Thoracic aorta (tissue), 2 donors: Measurements from ENCODE around the gene NR1H4. TPM values are rescaled to one million over a fixed set of nuclear protein-coding genes. Genes with fewer than 3 reads are reported as not detected.

Source experiments
- ATAC-seq: fragments of 150-250 bp; one replicate; pipeline ENCODE4 v1.8.0; 2017; ENCODE audit warnings: low read depth; ENCODE audit not compliant: insufficient number of reproducible peaks, low FRiP score
- DNase-seq: peaks from one replicate; pipeline ENCODE4 v3.0.0-alpha.2; 2020; ENCODE audit warnings: low spot score
- H3K27ac ChIP-seq, 2 donors: fragments of 200-600 bp; sonication (generic); 1 replicate in 1 of 2; 2 replicates in 1 of 2; pipeline ENCODE4 v1.5.1; 2016; ENCODE audit warnings: mild to moderate bottlenecking in 2 of 2, moderate library complexity in 2 of 2
- H3K27me3 ChIP-seq: fragments of 200-600 bp; sonication (generic); replicated peaks from 2 replicates; pipeline ENCODE4 v1.6.0; 2016; ENCODE audit warnings: mild to moderate bottlenecking; ENCODE audit not compliant: insufficient read depth
- H3K36me3 ChIP-seq: fragments of 200-600 bp; sonication (generic); one replicate; pipeline ENCODE4 v1.5.1; 2016
- H3K4me1 ChIP-seq, 2 donors: fragments of 200-600 bp; sonication (generic); 1 replicate in 1 of 2; 2 replicates in 1 of 2; pipeline versions ENCODE4 v1.5.1 to v1.6.0; 2016; ENCODE audit warnings: low read depth in 2 of 2, mild to moderate bottlenecking in 1 of 2; ENCODE audit not compliant: control insufficient read depth in 1 of 2
- H3K4me3 ChIP-seq: fragments of 200-600 bp; sonication (generic); 2 replicates; pipeline ENCODE4 v1.5.1; 2016; ENCODE audit warnings: mild to moderate bottlenecking
- H3K9me3 ChIP-seq: fragments of 200-600 bp; sonication (generic); 2 replicates; pipeline ENCODE4 v1.5.1; 2016
- total RNA-seq, 2 donors: library from RNA; depleted of rRNA; stranded (reverse); fragments of >200 nt; gene quantifications; one replicate each; pipeline versions ENCODE4 v1.1.0 to v1.2.3, GENCODE V29; 2016
- TF ChIP-seq, protein P1 (sequence below): fragments of 200-600 bp; sonication (generic); IDR thresholded peaks from one replicate; pipeline ENCODE4 v1.5.1; 2019; ENCODE audit warnings: antibody characterized with exemption

The NR1H4 gene
- total RNA-seq, 2 donors from 2014 or later, result 1.9 TPM; not detected in 1

DNA sequence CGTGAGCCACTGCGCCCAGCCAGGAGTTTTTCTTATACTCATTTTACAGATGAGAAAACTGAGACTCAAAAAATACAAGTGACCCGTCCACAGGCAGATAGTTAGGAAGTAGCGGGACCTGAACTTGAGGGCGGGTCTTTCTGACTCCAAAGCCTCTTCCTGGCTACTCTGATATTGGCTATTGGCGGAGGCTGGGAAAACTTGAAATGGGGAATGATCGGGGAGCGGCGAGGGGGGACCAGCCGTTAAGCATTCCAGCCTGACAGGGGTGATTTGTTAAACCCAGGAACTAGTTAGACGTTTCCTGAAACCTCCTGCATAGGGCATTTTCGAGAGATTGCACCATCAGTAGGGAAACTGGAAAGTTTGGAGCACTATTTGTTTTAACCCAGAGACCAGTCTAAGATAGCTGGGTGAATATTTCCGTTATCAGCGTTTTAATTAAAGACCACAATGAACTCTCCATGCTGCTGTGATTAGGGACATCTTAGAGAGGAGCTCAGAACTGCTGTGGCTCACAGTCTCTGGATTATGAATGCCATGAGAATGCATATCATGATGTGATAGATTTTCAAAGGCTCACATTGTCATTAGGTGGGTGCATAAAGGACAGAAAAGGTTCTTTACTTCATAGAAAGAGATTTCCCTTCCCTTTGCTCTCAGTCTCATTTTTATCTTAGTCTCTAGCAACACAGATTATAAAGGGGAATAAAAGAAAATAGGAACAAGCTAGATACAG lies 2.5 kb downstream of the NR1H4 start:
- no peaks in the 10 kb centered on the region for H3K9me3 ChIP-seq
- H3K36me3 ChIP-seq, result no peaks in the 10 kb centered on the region
- H3K4me1 ChIP-seq, result no peaks in the 10 kb centered on the region
- no peaks in the 10 kb centered on the region for H3K27me3 ChIP-seq
- TF ChIP-seq, protein P1, sequence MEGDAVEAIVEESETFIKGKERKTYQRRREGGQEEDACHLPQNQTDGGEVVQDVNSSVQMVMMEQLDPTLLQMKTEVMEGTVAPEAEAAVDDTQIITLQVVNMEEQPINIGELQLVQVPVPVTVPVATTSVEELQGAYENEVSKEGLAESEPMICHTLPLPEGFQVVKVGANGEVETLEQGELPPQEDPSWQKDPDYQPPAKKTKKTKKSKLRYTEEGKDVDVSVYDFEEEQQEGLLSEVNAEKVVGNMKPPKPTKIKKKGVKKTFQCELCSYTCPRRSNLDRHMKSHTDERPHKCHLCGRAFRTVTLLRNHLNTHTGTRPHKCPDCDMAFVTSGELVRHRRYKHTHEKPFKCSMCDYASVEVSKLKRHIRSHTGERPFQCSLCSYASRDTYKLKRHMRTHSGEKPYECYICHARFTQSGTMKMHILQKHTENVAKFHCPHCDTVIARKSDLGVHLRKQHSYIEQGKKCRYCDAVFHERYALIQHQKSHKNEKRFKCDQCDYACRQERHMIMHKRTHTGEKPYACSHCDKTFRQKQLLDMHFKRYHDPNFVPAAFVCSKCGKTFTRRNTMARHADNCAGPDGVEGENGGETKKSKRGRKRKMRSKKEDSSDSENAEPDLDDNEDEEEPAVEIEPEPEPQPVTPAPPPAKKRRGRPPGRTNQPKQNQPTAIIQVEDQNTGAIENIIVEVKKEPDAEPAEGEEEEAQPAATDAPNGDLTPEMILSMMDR, result no peak
- ATAC-seq (no peak), DNase-seq (no peak)
- no peak overlapping the region for H3K27ac ChIP-seq
- H3K4me3 ChIP-seq, result no peak overlapping the region

DNA sequence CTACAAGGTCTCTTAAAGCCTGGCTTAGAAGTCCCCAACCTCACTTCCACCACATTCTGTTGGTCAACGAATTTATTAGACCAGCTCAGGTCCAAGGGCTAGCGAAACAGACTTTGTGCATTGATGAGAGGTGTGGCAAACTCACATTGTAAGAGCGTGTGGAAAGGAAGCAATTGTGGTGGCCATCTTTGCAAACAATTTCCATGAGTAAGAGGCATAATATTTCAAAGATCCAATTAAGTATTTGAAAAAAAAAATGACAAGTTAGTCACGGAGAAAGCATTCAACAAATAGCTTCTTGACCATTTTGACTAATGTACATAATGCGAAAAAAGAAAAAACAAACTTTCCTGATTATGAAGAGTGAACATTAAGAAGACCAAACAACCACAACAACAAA lies 7.4 kb downstream of the NR1H4 start:
- DNase-seq, result no peak
- no peak for ATAC-seq
- Histone ChIP-seq H3K27ac (no peak overlapping the region), H3K4me1 (no peaks in the 10 kb centered on the region), H3K9me3 (no peaks in the 10 kb centered on the region), H3K36me3 (no peaks in the 10 kb centered on the region), H3K27me3 (no peaks in the 10 kb centered on the region), H3K4me3 (no peak overlapping the region)
- TF ChIP-seq, protein P1, result no peak

GRCh38 chr12:100484183-100484886 lies 10.7 kb downstream of the NR1H4 start:
- H3K27me3 ChIP-seq, result no peaks in the 10 kb centered on the region
- no peak overlapping the region for H3K27ac ChIP-seq
- ATAC-seq (no peak), DNase-seq (no peak)
- no peaks in the 10 kb centered on the region for H3K9me3 ChIP-seq
- H3K4me1 ChIP-seq, result peaks cover 0 to under 1% of the 10 kb centered on the region in 2 donors
- TF ChIP-seq, protein P1, result no peak
- H3K4me3 ChIP-seq, result no peak overlapping the region
- no peaks in the 10 kb centered on the region for H3K36me3 ChIP-seq

DNA sequence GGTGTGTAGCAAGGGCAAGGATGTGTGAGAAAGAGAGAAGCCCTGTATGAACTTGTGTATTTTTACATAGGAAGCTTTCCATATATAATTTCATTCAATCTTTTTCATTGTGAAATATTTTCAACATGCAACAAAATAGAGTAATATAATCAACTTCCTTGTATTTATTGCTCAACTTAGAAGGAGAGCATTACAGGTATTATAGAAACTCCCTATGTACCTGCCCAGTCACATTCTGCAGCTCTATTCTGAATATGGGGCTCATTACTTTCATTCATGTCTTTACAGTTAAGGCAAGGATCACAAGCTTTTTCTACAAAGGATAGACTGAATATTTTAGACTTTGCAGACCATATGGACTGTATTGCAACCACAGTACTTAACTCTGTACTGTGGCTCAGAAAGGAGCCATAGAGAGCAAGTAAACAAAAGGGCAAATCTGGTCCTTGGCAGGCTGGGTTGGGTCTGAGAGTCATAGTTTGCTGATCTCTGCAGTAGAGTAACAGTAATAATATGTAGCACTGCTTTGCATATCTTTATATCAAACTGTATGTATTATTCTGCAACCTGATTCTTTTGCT lies 11.3 kb downstream of the NR1H4 start:
- TF ChIP-seq, protein P1, result no peak
- Histone ChIP-seq H3K9me3 (no peaks in the 10 kb centered on the region), H3K4me3 (no peak overlapping the region), H3K4me1 (peaks cover 0 to 3% of the 10 kb centered on the region in 2 donors), H3K36me3 (no peaks in the 10 kb centered on the region), H3K27ac (no peak overlapping the region), H3K27me3 (no peaks in the 10 kb centered on the region)
- DNase-seq (no peak), ATAC-seq (no peak)

- TF ChIP-seq, protein P1, result no peak
- Histone ChIP-seq H3K27ac (no peak overlapping the region), H3K36me3 (no peaks in the 10 kb centered on the region), H3K4me3 (no peak overlapping the region), H3K9me3 (no peaks in the 10 kb centered on the region), H3K27me3 (no peaks in the 10 kb centered on the region), H3K4me1 (peaks cover 0 to 3% of the 10 kb centered on the region in 2 donors)
- no peak for DNase-seq
- ATAC-seq, result no peak
Observed at GRCh38 chr12:100485983-100486382, 12.3 kb downstream of the NR1H4 start.
